IPS DF 6.9 (cell line): ENCODE results near the gene IGF2R.

Experiments used
- DNase-seq: peaks from one replicate; pipeline ENCODE4 v3.0.0-alpha.2; 2013; ENCODE audit warnings: low read depth, low spot score
- H3K27ac ChIP-seq: one replicate; pipeline ENCODE4 v1.5.1; 2013; ENCODE audit warnings: low read length, control low read depth
- H3K27me3 ChIP-seq: 2 replicates; pipeline ENCODE4 v1.6.1; 2013; ENCODE audit warnings: mild to moderate bottlenecking, low read length; ENCODE audit not compliant: control insufficient read depth, insufficient read depth
- H3K36me3 ChIP-seq: 2 replicates; pipeline ENCODE4 v1.6.1; 2013; ENCODE audit warnings: low read length; ENCODE audit not compliant: control insufficient read depth, insufficient read depth
- H3K4me1 ChIP-seq: 2 replicates; pipeline ENCODE4 v1.6.1; 2013; ENCODE audit warnings: low read length; ENCODE audit not compliant: control insufficient read depth, insufficient read depth
- H3K4me3 ChIP-seq: 2 replicates; pipeline ENCODE4 v1.5.1; 2013; ENCODE audit warnings: mild to moderate bottlenecking, low read length
- H3K9me3 ChIP-seq: 2 replicates; pipeline ENCODE4 v1.6.1; 2013; ENCODE audit warnings: low read length, inconsistent platforms; ENCODE audit not compliant: control insufficient read depth, insufficient read depth
- WGBS: extraction: QIAGEN DNeasy Blood & Tissue Kit; methylation state at CpG from one replicate; pipeline ENCODE4 v1.1.7; 2013; ENCODE audit warnings: mixed read lengths, missing lambda C conversion rate; ENCODE audit not compliant: insufficient read length, insufficient coverage; 5-methylcytosine and 5-hydroxymethylcytosine counted together

IGF2R gene

DNA sequence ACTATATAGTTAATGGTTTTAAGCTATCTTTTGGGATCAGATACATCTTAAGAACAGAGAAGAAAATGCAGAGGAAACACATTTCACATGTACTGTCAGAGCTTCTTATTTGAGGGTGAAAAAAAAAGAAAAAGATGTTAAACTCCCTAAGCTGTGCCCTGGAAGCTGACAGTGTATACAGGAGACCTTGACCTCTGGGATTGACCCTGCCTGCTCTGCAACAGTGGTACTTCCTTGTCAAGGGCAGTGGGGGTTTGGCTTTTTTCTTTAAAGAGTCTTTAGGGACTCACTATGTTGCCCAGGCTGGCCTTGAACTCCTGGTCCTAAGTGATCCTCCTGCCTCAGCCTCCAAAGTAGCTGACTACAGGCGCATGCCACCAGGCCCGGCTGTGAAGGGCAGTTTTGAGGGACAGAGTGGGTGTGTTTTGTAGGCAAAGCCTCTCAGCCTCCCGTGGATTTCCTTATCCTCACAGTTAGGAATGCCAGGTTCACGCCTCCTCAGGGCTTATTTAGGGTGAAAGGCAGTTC, 92.1 kb downstream of the IGF2R start:
- no peak overlapping the region for H3K4me3 ChIP-seq
- no peak overlapping the region for H3K27ac ChIP-seq
- no peaks in the 10 kb centered on the region for H3K4me1 ChIP-seq
- no CpG with 5 or more reads among the region's 4 CpGs for WGBS
- H3K36me3 ChIP-seq, result peaks cover 47% of the 10 kb centered on the region
- DNase-seq, result no peak
- no peaks in the 10 kb centered on the region for H3K27me3 ChIP-seq
- no peaks in the 10 kb centered on the region for H3K9me3 ChIP-seq

DNA sequence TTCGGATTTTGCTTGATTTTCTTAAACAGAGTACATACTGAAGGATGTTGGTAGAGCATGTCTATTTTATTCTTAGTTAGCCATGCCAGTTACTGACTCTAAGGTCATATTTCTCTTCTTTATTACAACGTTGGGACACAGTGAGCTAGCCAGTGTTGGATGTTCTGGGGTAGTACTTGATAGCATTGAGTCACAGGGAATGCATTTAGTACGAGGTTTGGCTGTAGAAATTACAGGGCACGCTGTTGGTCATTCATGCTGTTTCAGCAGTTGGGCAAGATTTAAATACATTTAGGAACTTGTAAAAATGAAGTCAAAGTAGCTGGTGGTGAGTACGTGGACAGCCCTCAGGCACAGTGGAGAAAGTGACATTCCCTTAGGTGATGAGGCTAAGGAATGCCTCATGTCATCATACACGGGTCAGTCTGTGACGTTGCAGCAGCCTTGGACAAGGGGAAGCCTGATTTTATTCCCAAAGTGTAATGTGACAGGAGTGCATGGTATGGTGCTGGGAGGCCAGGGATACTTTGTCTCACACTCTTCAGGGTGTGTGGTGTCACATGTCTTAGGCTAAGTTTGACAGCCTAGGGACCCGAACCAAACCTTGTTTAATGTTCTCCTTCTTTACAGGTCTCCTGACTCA, 95.0 kb downstream of the IGF2R start:
- H3K36me3 ChIP-seq, result peaks cover 43% of the 10 kb centered on the region
- H3K27me3 ChIP-seq, result no peaks in the 10 kb centered on the region
- no peak for DNase-seq
- no peaks in the 10 kb centered on the region for H3K9me3 ChIP-seq
- no CpG with 5 or more reads among the region's 8 CpGs for WGBS
- H3K4me3 ChIP-seq, result no peak overlapping the region
- no peaks in the 10 kb centered on the region for H3K4me1 ChIP-seq
- no peak overlapping the region for H3K27ac ChIP-seq

GRCh38 chr6:160065200-160065599, 96.3 kb downstream of the IGF2R start:
- Histone ChIP-seq H3K9me3 (no peaks in the 10 kb centered on the region), H3K36me3 (peaks cover 42% of the 10 kb centered on the region), H3K27ac (no peak overlapping the region), H3K4me1 (no peaks in the 10 kb centered on the region), H3K27me3 (no peaks in the 10 kb centered on the region), H3K4me3 (no peak overlapping the region)
- WGBS, result no CpG with 5 or more reads among the region's 9 CpGs
- no peak for DNase-seq

- Histone ChIP-seq H3K27me3 (no peaks in the 10 kb centered on the region), H3K4me3 (no peak overlapping the region), H3K27ac (no peak overlapping the region), H3K36me3 (peaks cover 40% of the 10 kb centered on the region), H3K4me1 (no peaks in the 10 kb centered on the region), H3K9me3 (no peaks in the 10 kb centered on the region)
- WGBS, result no CpG with 5 or more reads among the region's 10 CpGs
- DNase-seq, result no peak
Observed at GRCh38 chr6:160067564-160067963, 98.7 kb downstream of the IGF2R start.

- Histone ChIP-seq H3K9me3 (no peaks in the 10 kb centered on the region), H3K27ac (no peak overlapping the region), H3K36me3 (peaks cover 44% of the 10 kb centered on the region), H3K27me3 (no peaks in the 10 kb centered on the region), H3K4me3 (no peak overlapping the region), H3K4me1 (no peaks in the 10 kb centered on the region)
- DNase-seq, result no peak
- no CpG with 5 or more reads among the region's 7 CpGs for WGBS
Observed at GRCh38 chr6:160068346-160068745, 99.5 kb downstream of the IGF2R start.

DNA sequence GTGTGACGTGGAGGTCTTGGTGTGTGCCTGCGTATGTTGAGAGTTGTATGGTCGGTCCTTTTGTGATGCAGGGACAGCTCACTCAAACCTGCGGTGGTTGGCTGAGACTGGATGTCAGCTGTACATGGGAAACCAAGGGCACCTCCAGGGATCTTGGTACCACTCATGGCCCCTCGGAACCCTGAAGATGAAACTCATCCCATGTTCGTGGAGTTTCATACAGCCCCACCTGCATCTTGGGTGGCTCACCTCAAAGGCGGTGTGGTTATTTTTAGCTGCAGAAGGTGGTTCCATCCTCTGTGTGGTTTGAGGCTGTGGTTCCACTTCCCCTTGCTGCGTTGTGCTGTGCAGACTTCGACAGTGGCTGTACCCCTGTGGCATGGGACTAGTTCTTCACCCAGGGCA, 100.2 kb downstream of the IGF2R start:
- Histone ChIP-seq H3K27ac (no peak overlapping the region), H3K27me3 (no peaks in the 10 kb centered on the region), H3K36me3 (peaks cover 40% of the 10 kb centered on the region), H3K4me1 (no peaks in the 10 kb centered on the region), H3K4me3 (no peak overlapping the region), H3K9me3 (no peaks in the 10 kb centered on the region)
- no CpG with 5 or more reads among the region's 9 CpGs for WGBS
- DNase-seq, result no peak

DNA sequence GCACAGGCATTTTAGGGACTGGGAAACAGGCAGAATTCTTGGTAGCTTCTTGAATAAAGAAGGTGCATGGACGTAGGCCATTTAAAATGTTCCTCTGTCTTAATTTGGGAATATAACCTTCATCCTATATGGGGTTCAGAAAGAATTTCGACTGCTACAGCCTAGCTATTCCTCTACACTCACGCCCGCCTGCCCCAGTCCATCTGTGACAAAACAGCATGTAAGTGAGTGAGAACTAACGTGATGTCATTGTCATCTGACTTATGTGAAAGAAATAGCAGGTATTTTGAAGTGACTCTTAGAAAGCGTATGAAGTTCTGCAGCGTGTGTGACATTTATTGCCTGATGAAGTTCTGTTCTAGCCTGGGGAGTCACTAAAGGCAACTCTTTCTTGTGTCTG, 100.6 kb downstream of the IGF2R start:
- H3K4me1 ChIP-seq, result no peaks in the 10 kb centered on the region
- no peak for DNase-seq
- peaks cover 37% of the 10 kb centered on the region for H3K36me3 ChIP-seq
- H3K9me3 ChIP-seq, result no peaks in the 10 kb centered on the region
- H3K27me3 ChIP-seq, result no peaks in the 10 kb centered on the region
- H3K27ac ChIP-seq, result no peak overlapping the region
- no CpG with 5 or more reads among the region's 7 CpGs for WGBS
- H3K4me3 ChIP-seq, result no peak overlapping the region

GRCh38 chr6:160070427-160070826, 101.5 kb downstream of the IGF2R start:
- Histone ChIP-seq H3K4me1 (no peaks in the 10 kb centered on the region), H3K4me3 (no peak overlapping the region), H3K36me3 (peaks cover 33% of the 10 kb centered on the region), H3K27ac (no peak overlapping the region), H3K9me3 (no peaks in the 10 kb centered on the region), H3K27me3 (no peaks in the 10 kb centered on the region)
- no peak for DNase-seq
- WGBS, result no CpG with 5 or more reads among the region's 11 CpGs

GRCh38 chr6:160070831-160071230, 101.9 kb downstream of the IGF2R start:
- Histone ChIP-seq H3K9me3 (no peaks in the 10 kb centered on the region), H3K36me3 (peaks cover 34% of the 10 kb centered on the region), H3K27me3 (no peaks in the 10 kb centered on the region), H3K27ac (no peak overlapping the region), H3K4me3 (no peak overlapping the region), H3K4me1 (no peaks in the 10 kb centered on the region)
- WGBS, result no CpG with 5 or more reads among the region's 2 CpGs
- no peak for DNase-seq

DNA sequence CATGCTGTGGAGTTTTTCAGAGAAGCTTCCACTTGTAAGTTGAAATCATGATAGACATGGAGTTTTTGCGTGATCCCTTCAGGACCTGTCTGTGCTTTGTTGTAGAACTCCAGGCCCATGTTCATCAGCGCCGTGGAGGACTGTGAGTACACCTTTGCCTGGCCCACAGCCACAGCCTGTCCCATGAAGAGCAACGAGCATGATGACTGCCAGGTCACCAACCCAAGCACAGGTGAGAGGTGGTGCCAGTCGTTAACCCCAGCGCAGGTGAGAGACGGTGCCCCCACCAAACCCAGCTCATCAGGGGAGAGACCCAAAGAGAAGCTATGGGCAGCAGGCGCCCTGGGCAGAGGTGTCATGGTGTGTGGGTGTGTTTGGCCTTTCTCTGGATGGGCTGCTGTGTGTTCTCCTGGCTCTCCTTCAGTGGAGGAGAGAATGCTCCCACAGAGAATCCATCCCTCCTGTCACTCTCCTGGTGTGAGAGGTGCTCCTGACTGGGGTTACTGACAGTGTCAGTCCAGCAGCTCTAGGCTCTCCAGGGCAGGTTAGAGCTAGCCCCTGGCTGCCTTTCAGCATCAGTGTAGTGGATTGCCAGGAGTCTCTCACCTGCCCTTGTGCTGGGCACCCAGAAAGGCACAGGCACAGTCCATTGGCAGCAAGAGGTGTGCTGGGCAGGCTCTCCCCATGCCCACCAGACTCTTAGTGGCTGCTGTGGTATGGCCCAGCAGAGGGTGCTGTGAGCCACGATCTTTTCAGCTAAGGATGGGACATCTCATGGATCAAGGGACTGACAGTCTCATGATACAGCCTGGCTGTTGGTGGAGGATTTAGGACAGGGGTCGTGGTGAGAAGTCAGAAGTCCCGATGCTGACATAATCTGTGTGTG, 103.2 kb downstream of the IGF2R start:
- no peak overlapping the region for H3K27ac ChIP-seq
- H3K9me3 ChIP-seq, result no peaks in the 10 kb centered on the region
- WGBS, result no CpG with 5 or more reads among the region's 11 CpGs
- no peak overlapping the region for H3K4me3 ChIP-seq
- H3K36me3 ChIP-seq, result peaks cover 34% of the 10 kb centered on the region
- no peaks in the 10 kb centered on the region for H3K4me1 ChIP-seq
- no peaks in the 10 kb centered on the region for H3K27me3 ChIP-seq
- DNase-seq, result no peak
